Nephron (organoid): Measurements from ENCODE around the gene DTNB.
A peak's percentile ranks its signal among the peaks of the same experiment; 100 is the strongest.

Experiments
- H3K27ac Mint-ChIP-seq, 3 experiments: 2 replicates each; pipeline ENCODE4 v1.8.0; 2020; ENCODE audit warnings: mixed read lengths in 3 of 3, mild to moderate bottlenecking in 2 of 3, moderate library complexity in 1 of 3
- H3K27me3 Mint-ChIP-seq: 2 replicates; pipeline ENCODE4 v1.8.0; 2021; ENCODE audit warnings: low read depth, mild to moderate bottlenecking, moderate library complexity, mixed read lengths
- H3K36me3 Mint-ChIP-seq: 2 replicates; pipeline ENCODE4 v1.8.0; 2020; ENCODE audit warnings: low read depth, mixed read lengths
- H3K4me1 Mint-ChIP-seq: 2 replicates; pipeline ENCODE4 v1.8.0; 2020; ENCODE audit warnings: mixed read lengths
- H3K4me3 Mint-ChIP-seq, 3 experiments: 2 replicates each; pipeline ENCODE4 v1.8.0; 2020; ENCODE audit warnings: mild to moderate bottlenecking in 3 of 3, mixed read lengths in 3 of 3, moderate library complexity in 2 of 3
- H3K9me3 Mint-ChIP-seq: 2 replicates; pipeline ENCODE4 v1.8.0; 2020; ENCODE audit warnings: mixed read lengths
- CTCF ChIP-seq, 3 experiments: fragments of 200-600 bp; sonication (generic); IDR thresholded peaks; one replicate each; pipeline ENCODE4 v1.5.0; 2021; ENCODE audit warnings: antibody characterized with exemption in 3 of 3; ENCODE audit not compliant: unreplicated experiment in 3 of 3

DTNB gene

GRCh38 chr2:25437881-25438662, 235.3 kb downstream of the DTNB start:
- Mint-ChIP-seq H3K27ac (no peak overlapping the region), H3K4me3 (no peak overlapping the region), H3K9me3 (no peaks in the 10 kb centered on the region), H3K27me3 (no peaks in the 10 kb centered on the region), H3K4me1 (no peaks in the 10 kb centered on the region), H3K36me3 (peaks cover 19% of the 10 kb centered on the region)
- no peak for TF ChIP-seq CTCF (IDR thresholded peaks at IDR 0.05; ENCODE audit: unreplicated experiment in 3 of 3)

GRCh38 chr2:25435421-25435820, 238.0 kb downstream of the DTNB start:
- Mint-ChIP-seq H3K27me3 (no peaks in the 10 kb centered on the region), H3K9me3 (no peaks in the 10 kb centered on the region), H3K4me3 (no peak overlapping the region), H3K27ac (no peak overlapping the region), H3K4me1 (peaks cover 13% of the 10 kb centered on the region), H3K36me3 (peaks cover 25% of the 10 kb centered on the region)
- TF ChIP-seq CTCF (IDR thresholded peaks at IDR 0.05; ENCODE audit: unreplicated experiment in 3 of 3), result no peak

- Mint-ChIP-seq H3K9me3 (no peaks in the 10 kb centered on the region), H3K36me3 (peaks cover 25% of the 10 kb centered on the region), H3K27ac (peak overlapping the region; percentile 24 to 83 (median 37)), H3K4me1 (peaks cover 13% of the 10 kb centered on the region), H3K4me3 (no peak overlapping the region), H3K27me3 (no peaks in the 10 kb centered on the region)
- TF ChIP-seq CTCF (IDR thresholded peaks at IDR 0.05; ENCODE audit: unreplicated experiment in 3 of 3), result no peak
Measured at GRCh38 chr2:25431604-25432003, 241.8 kb downstream of the DTNB start.

GRCh38 chr2:25430556-25430955, 242.8 kb downstream of the DTNB start:
- no peak for TF ChIP-seq CTCF (IDR thresholded peaks at IDR 0.05; ENCODE audit: unreplicated experiment in 3 of 3)
- peaks cover 13% of the 10 kb centered on the region for H3K4me1 Mint-ChIP-seq
- no peak overlapping the region for H3K27ac Mint-ChIP-seq
- no peaks in the 10 kb centered on the region for H3K27me3 Mint-ChIP-seq
- no peak overlapping the region for H3K4me3 Mint-ChIP-seq
- H3K9me3 Mint-ChIP-seq, result no peaks in the 10 kb centered on the region
- peaks cover 24% of the 10 kb centered on the region for H3K36me3 Mint-ChIP-seq

- H3K36me3 Mint-ChIP-seq, result peaks cover 4% of the 10 kb centered on the region
- TF ChIP-seq CTCF (IDR thresholded peaks at IDR 0.05; ENCODE audit: unreplicated experiment in 3 of 3), result no peak
- peaks cover 2% of the 10 kb centered on the region for H3K4me1 Mint-ChIP-seq
- no peak overlapping the region for H3K27ac Mint-ChIP-seq
- no peaks in the 10 kb centered on the region for H3K27me3 Mint-ChIP-seq
- H3K9me3 Mint-ChIP-seq, result no peaks in the 10 kb centered on the region
- no peak overlapping the region for H3K4me3 Mint-ChIP-seq
Measured at GRCh38 chr2:25426326-25426725, 247.1 kb downstream of the DTNB start.

- H3K4me1 Mint-ChIP-seq, result no peaks in the 10 kb centered on the region
- no peak overlapping the region for H3K27ac Mint-ChIP-seq
- no peak for TF ChIP-seq CTCF (IDR thresholded peaks at IDR 0.05; ENCODE audit: unreplicated experiment in 3 of 3)
- no peak overlapping the region for H3K4me3 Mint-ChIP-seq
- no peaks in the 10 kb centered on the region for H3K27me3 Mint-ChIP-seq
- H3K36me3 Mint-ChIP-seq, result peaks cover 4% of the 10 kb centered on the region
- H3K9me3 Mint-ChIP-seq, result no peaks in the 10 kb centered on the region
Measured at GRCh38 chr2:25424426-25425028, 248.8 kb downstream of the DTNB start.
